ENCODE results near the gene CEACAM4. TPM values are rescaled to one million over a fixed set of nuclear protein-coding genes. Genes with fewer than 3 reads are reported as not detected.

Gene CEACAM4
- total RNA-seq, 1 donor from 2014 or later, result not detected

- Mint-ChIP-seq H3K36me3 (ENCODE audit: unreplicated experiment) (no peaks in the 10 kb centered on the region), H3K4me3 (ENCODE audit: unreplicated experiment) (no peak overlapping the region), H3K27ac (ENCODE audit: unreplicated experiment) (no peak overlapping the region), H3K4me1 (ENCODE audit: unreplicated experiment) (no peaks in the 10 kb centered on the region), H3K9me3 (ENCODE audit: unreplicated experiment) (no peaks in the 10 kb centered on the region), H3K27me3 (ENCODE audit: unreplicated experiment) (no peaks in the 10 kb centered on the region)
- no peak for TF ChIP-seq CTCF (IDR thresholded peaks at IDR 0.05)
- DNase-seq (ENCODE audit: extremely low spot score, unreplicated experiment), result no peak
Measured at GRCh38 chr19:41624937-41625336, 1.9 kb downstream of the CEACAM4 start.

DNA sequence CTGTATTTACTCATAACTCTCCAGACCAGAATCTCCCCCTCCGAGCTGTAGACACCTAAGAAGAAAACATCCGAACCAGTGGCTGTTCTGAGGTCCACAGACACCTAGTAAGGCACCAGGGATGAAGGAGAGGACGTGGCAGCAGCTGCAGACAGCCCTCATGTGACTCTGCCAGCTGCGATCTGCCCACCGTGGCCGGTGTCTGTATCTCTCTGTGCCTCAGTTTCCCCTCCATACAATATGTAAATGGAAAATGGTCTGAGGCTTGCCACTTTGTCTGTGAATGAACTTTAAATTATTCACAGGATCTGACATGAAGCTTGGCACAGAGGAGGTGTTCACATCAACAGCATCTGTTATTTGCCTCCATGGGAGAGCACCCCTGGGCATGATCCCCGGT lies 2.4 kb downstream of the CEACAM4 start:
- no peak for DNase-seq (ENCODE audit: extremely low spot score, unreplicated experiment)
- no peak overlapping the region for H3K27ac Mint-ChIP-seq (ENCODE audit: unreplicated experiment)
- H3K4me1 Mint-ChIP-seq (ENCODE audit: unreplicated experiment), result no peaks in the 10 kb centered on the region
- TF ChIP-seq CTCF (IDR thresholded peaks at IDR 0.05), result no peak
- no peak overlapping the region for H3K4me3 Mint-ChIP-seq (ENCODE audit: unreplicated experiment)
- no peaks in the 10 kb centered on the region for H3K36me3 Mint-ChIP-seq (ENCODE audit: unreplicated experiment)
- H3K9me3 Mint-ChIP-seq (ENCODE audit: unreplicated experiment), result no peaks in the 10 kb centered on the region
- no peaks in the 10 kb centered on the region for H3K27me3 Mint-ChIP-seq (ENCODE audit: unreplicated experiment)

GRCh38 chr19:41623360-41623759 lies 3.5 kb downstream of the CEACAM4 start:
- Mint-ChIP-seq H3K27ac (ENCODE audit: unreplicated experiment) (no peak overlapping the region), H3K4me1 (ENCODE audit: unreplicated experiment) (no peaks in the 10 kb centered on the region), H3K27me3 (ENCODE audit: unreplicated experiment) (no peaks in the 10 kb centered on the region), H3K4me3 (ENCODE audit: unreplicated experiment) (no peak overlapping the region), H3K36me3 (ENCODE audit: unreplicated experiment) (no peaks in the 10 kb centered on the region), H3K9me3 (ENCODE audit: unreplicated experiment) (no peaks in the 10 kb centered on the region)
- no peak for DNase-seq (ENCODE audit: extremely low spot score, unreplicated experiment)
- TF ChIP-seq CTCF (IDR thresholded peaks at IDR 0.05), result no peak

DNA sequence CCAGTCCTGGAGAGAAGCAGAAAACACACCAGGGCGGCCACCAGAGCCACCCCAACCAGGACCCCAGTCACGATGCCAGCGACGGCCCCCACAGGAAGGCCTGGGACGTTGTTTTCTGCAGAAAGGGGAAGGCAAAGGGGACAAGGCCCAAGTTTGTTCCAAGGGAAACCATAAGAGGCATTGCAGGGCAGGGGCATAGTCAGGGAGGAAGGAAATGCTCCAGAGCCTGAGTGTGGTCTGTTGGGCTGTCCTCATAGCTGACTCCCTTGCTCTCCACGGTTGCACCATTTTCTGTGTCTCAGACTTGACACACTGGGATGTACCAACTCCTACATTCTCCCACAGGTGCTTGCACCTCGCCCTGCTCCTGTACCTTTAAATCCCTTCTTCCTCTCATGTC lies 5.2 kb downstream of the CEACAM4 start:
- no peak for TF ChIP-seq CTCF (IDR thresholded peaks at IDR 0.05)
- Mint-ChIP-seq H3K9me3 (ENCODE audit: unreplicated experiment) (no peaks in the 10 kb centered on the region), H3K27me3 (ENCODE audit: unreplicated experiment) (no peaks in the 10 kb centered on the region), H3K27ac (ENCODE audit: unreplicated experiment) (no peak overlapping the region), H3K36me3 (ENCODE audit: unreplicated experiment) (no peaks in the 10 kb centered on the region), H3K4me1 (ENCODE audit: unreplicated experiment) (no peaks in the 10 kb centered on the region), H3K4me3 (ENCODE audit: unreplicated experiment) (no peak overlapping the region)
- no peak for DNase-seq (ENCODE audit: extremely low spot score, unreplicated experiment)

DNA sequence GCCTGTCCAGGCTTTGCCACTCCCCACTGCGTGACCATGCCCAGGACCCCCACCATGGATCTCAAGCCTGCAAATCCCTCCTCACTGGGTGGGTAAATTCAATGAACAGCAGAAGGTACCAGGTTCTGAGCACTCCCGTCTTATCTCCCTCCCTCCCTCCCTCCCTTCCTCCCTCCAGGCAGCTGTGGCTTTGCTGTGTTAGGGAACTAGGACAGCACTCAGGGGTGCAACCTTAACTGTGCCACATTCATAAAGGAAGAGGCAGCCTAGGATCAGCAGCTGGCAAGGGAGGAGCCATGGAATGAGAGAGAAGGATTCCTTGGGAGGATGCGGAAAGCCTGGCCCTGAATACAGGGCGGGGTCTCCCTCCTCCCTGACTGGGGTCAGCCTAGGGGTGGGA lies 5.6 kb downstream of the CEACAM4 start:
- Mint-ChIP-seq H3K4me1 (ENCODE audit: unreplicated experiment) (no peaks in the 10 kb centered on the region), H3K9me3 (ENCODE audit: unreplicated experiment) (no peaks in the 10 kb centered on the region)

More for the DNA sequence above, 5.6 kb downstream of the CEACAM4 start:
- Mint-ChIP-seq H3K4me3 (ENCODE audit: unreplicated experiment) (no peak overlapping the region), H3K27ac (ENCODE audit: unreplicated experiment) (no peak overlapping the region), H3K27me3 (ENCODE audit: unreplicated experiment) (no peaks in the 10 kb centered on the region), H3K36me3 (ENCODE audit: unreplicated experiment) (no peaks in the 10 kb centered on the region)
- DNase-seq (ENCODE audit: extremely low spot score, unreplicated experiment), result no peak
- TF ChIP-seq CTCF (IDR thresholded peaks at IDR 0.05), result no peak
